Activated T-helper 17 cell treated with anti-CD3 and anti-CD28 coated beads, Interleukin-2, amount 50 U/mL, for 72 hours (primary cell): ENCODE data around the gene PHLDB1. TPM values are rescaled to one million over a fixed set of nuclear protein-coding genes. Genes with fewer than 3 reads are reported as not detected.
"Not testable (repeated sequence)": the region's sequence is repeated elsewhere in the genome, so short reads cannot be mapped to it uniquely, and the experiment has no call there.

Experiments used
- ATAC-seq: fragments of 150-1000 bp; cut with Tn5 transposase; replicated peaks from 2 replicates; pipeline ENCODE4 v1.10.0; 2021; ENCODE audit warnings: mild to moderate bottlenecking, moderate library complexity
- H3K27ac Mint-ChIP-seq: one replicate; pipeline ENCODE4 v1.8.0; 2022; ENCODE audit warnings: mixed read lengths
- H3K27me3 Mint-ChIP-seq: one replicate; pipeline ENCODE4 v1.8.0; 2022; ENCODE audit warnings: mixed read lengths
- H3K36me3 Mint-ChIP-seq: one replicate; pipeline ENCODE4 v1.8.0; 2022; ENCODE audit warnings: low read depth, mild to moderate bottlenecking, mixed read lengths
- H3K4me1 Mint-ChIP-seq: one replicate; pipeline ENCODE4 v1.8.0; 2022; ENCODE audit warnings: mixed read lengths
- H3K4me3 Mint-ChIP-seq: one replicate; pipeline ENCODE4 v1.8.0; 2022; ENCODE audit warnings: mild to moderate bottlenecking, mixed read lengths
- H3K9me3 Mint-ChIP-seq: one replicate; pipeline ENCODE4 v1.8.0; 2022; ENCODE audit warnings: mixed read lengths
- total RNA-seq, 2 donors: library from RNA; stranded (reverse); gene quantifications; one replicate each; pipeline ENCODE4 v1.2.3, GENCODE V29; 2022

The PHLDB1 gene
- total RNA-seq, 2 donors from 2014 or later, result 2.2 to 4.7 TPM

DNA sequence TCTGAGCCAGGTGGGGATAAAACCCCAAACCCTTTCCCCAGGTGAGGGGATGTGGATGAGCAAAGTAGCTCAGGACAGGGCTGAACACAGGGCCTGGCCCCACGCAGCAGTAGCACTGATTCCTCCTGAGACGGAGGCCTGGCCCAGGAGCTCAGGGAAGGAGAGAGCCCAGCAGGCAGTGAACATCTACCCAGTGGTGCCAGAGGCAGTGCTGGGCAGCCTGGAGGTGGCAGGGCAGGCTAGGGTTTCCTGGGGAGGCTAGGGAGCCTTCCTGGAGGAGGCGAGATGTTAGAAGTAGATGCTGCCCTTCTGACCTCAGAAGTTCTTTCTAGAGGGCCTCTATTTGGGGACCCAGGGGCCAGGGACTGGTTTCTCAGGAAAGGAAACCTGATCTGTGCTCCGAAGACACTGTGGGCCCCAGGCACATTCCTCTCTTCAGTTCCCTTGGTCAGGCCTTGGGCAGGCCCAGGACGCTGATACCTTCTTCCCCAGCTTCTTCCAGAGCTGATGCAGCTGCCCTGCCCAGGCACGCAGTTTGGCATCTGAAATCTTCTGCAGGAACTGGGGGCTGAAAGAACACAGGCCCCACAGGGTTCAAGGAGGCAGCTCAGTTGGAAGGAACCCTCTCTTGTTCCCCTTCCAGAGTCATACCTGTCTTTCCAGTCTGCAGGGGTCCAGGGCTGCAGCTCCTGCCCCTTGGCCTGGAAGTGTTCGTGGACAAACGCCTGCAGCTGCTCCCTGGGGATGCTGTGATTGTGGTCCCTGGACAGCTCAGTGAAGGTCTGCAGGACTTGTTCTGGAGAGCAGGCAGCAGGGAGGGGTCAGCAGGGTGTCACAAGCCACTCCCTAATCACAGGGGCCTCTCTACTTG, 55.2 kb downstream of the PHLDB1 start:
- Mint-ChIP-seq H3K36me3 (no peaks in the 10 kb centered on the region), H3K4me3 (no peak overlapping the region), H3K27me3 (no peaks in the 10 kb centered on the region), H3K9me3 (no peaks in the 10 kb centered on the region), H3K4me1 (no peaks in the 10 kb centered on the region), H3K27ac (no peak overlapping the region)
- ATAC-seq, result no peak

DNA sequence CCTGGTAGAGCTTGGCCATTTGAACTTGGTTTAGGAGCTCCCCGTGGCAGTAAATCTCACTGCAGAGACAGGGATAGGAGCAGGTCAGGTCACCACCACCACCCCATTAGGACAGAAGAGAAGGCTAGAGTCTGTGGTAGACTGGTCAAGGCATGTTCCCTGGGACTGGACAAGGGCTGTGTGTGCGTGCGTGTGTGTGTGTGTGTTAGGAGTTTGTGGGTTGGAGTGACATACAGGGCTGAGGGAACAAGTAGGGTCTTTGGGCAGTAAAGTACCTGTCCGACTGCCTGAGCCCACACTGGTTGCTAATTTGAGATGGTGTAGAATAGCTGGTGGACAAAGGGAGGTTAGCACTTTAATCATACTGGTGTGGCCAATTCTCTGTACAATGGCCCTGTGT, 56.0 kb downstream of the PHLDB1 start:
- no peaks in the 10 kb centered on the region for H3K36me3 Mint-ChIP-seq
- no peaks in the 10 kb centered on the region for H3K4me1 Mint-ChIP-seq
- no peaks in the 10 kb centered on the region for H3K9me3 Mint-ChIP-seq
- H3K27me3 Mint-ChIP-seq, result no peaks in the 10 kb centered on the region
- no peak overlapping the region for H3K4me3 Mint-ChIP-seq
- H3K27ac Mint-ChIP-seq, result no peak overlapping the region
- no peak for ATAC-seq

DNA sequence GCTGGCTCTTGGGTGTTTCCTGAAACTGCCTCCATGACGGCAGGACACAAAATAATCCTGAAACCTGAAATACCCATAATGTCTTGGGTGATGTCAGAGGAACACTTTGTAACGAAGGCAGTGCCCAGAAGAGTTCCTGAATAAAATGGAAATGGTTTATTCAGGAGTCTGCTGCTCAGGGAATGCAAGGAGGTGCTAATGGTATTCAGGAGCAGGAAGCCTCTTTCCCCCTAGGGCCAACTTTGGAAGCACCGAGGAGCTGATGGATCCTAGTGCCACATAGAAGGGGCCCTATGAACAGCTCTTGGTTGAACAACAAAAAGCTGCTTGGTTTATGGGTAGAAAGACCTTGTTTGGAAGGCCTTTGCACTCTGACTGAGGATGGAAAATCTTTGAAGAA, 56.5 kb downstream of the PHLDB1 start:
- H3K4me1 Mint-ChIP-seq, result no peaks in the 10 kb centered on the region
- no peaks in the 10 kb centered on the region for H3K27me3 Mint-ChIP-seq
- ATAC-seq, result no peak
- no peak overlapping the region for H3K4me3 Mint-ChIP-seq
- H3K9me3 Mint-ChIP-seq, result no peaks in the 10 kb centered on the region
- H3K36me3 Mint-ChIP-seq, result no peaks in the 10 kb centered on the region
- H3K27ac Mint-ChIP-seq, result no peak overlapping the region

DNA sequence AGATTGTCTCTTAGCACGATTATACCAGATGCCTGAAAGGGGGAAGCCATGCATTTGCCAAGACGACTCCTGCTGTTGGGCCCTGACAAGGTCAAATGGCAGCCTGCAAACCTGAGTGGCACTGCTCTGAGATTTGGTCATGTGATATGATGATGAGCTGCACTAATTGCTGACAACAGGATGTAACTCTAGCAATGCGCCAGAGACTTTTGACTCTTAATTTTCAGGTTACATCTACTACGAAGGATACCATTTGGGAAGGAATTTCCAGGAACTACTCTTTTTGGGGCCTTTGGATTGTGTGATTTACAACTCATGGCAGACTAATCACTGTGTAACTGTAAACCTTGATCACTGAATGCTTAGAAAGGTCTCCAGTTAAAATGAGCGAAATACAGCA, 59.0 kb downstream of the PHLDB1 start:
- Mint-ChIP-seq H3K4me1 (no peaks in the 10 kb centered on the region), H3K9me3 (no peaks in the 10 kb centered on the region), H3K27ac (no peak overlapping the region), H3K36me3 (no peaks in the 10 kb centered on the region), H3K27me3 (no peaks in the 10 kb centered on the region), H3K4me3 (no peak overlapping the region)
- no peak for ATAC-seq

DNA sequence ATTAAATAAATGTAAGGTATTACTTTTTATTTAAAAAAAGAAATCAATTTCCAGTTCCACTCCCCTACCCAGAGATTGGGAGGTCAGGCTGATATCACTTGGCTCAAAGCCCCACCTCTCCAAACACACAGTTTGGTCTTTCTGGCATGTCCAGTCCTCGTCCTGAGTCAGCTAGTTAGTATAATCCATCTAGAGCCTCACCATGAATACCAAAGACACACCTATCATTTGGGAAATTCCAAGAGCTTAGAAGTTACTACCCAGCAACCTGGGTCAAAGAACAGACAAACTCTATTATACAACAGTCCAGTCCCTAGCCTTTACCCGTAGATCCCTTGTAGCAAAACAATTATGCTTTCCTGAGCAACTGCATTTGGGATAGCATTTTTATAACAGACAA, 62.6 kb downstream of the PHLDB1 start:
- H3K27ac Mint-ChIP-seq, result no peak overlapping the region
- H3K36me3 Mint-ChIP-seq, result no peaks in the 10 kb centered on the region
- no peaks in the 10 kb centered on the region for H3K4me1 Mint-ChIP-seq
- no peak overlapping the region for H3K4me3 Mint-ChIP-seq
- no peaks in the 10 kb centered on the region for H3K9me3 Mint-ChIP-seq
- no peak for ATAC-seq
- H3K27me3 Mint-ChIP-seq, result no peaks in the 10 kb centered on the region

DNA sequence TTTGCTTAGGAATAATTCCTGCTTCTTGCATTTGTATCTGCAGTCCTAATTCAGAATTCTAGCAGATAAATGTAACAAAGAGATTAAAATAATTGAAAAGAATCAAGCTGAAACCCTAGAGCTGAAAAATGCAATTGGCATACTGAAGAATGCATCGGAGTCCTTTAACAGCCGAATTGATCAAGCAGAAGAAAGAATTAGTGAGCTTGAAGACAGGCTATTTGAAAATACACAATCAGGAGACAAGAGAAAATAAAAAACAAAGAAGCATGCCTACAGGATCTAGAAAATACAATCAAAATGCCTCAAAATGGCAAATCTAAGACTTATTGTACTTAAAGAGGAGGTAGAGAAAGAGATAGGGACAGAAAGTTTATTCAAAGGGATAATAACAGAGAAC, 63.8 kb downstream of the PHLDB1 start:
- Mint-ChIP-seq H3K36me3 (no peaks in the 10 kb centered on the region), H3K9me3 (no peaks in the 10 kb centered on the region), H3K27me3 (no peaks in the 10 kb centered on the region), H3K27ac (no peak overlapping the region), H3K4me3 (no peak overlapping the region), H3K4me1 (no peaks in the 10 kb centered on the region)
- ATAC-seq, result no peak

DNA sequence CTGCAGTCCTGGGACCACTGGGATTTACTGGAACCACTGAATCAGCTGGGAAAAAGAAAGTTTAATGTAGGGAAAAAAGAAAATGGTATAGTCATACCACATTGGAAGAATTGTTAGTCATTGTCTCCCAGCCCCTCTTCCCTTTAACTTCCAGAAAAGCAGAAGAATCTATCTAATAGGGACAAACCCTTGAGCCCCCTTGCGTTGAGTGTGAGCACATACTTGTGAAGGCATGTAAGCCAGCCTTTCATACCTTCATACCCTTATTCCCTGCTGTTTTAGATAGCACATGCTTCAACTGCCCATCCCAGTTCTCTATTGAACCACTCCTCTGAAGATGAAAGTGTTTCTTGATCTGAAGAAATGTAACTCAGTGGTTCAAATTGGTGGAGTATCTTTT, 65.4 kb downstream of the PHLDB1 start:
- Mint-ChIP-seq H3K27ac (no peak overlapping the region), H3K4me3 (no peak overlapping the region), H3K9me3 (no peaks in the 10 kb centered on the region), H3K36me3 (no peaks in the 10 kb centered on the region), H3K27me3 (no peaks in the 10 kb centered on the region), H3K4me1 (no peaks in the 10 kb centered on the region)
- ATAC-seq, result no peak

DNA sequence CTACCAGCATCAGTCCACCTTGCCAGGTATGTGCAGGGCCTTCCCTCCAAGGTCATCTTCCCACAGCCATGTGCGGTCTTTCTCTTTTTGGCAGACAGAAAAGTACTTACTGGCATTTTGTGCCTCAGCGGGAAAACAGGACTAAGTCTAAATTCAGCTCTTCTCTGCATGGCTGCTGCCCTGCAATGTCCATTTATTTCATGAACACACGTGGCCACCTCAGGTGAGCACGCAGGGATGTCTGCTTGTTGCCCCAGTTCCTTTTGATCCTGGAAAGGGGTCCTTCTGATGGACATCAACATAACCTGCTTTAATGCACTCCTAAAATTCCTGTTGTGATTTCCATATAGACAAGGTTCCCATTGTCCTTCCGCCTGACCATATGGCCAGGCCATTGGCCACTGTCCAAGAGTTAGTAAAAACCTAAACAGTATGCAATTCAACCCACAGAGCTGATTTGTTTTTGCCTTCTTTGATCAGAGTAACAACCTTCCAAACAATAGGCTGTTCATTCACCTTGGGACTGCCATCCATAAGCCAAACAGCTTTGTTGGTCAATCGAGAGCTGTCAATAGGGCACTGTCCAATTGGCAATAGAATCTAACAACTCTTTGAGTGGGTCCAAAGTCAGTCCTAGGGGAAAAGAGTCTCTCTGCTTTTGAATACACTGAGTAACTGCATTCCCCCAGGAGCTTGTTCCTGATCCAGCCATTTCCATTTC, 66.1 kb downstream of the PHLDB1 start:
- no peak for ATAC-seq
- Mint-ChIP-seq H3K9me3 (no peaks in the 10 kb centered on the region), H3K4me1 (no peaks in the 10 kb centered on the region), H3K36me3 (no peaks in the 10 kb centered on the region), H3K27me3 (no peaks in the 10 kb centered on the region), H3K4me3 (no peak overlapping the region), H3K27ac (no peak overlapping the region)

DNA sequence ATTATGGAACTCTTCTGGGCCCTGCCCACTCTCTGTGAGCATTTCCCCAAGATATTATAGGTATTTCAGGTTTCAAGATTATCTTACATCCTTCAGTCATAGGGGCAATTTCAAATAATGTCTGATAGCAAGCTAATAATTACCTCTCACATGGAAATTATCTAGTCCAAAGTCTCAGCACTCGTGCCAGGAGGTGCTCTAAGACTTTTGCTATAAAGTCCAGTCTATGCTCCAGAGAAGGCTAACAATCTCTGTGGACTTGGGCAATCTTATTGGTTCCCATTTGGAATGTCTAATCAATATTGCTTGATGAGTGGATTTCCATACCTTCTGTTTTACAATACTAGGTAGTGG, 66.6 kb downstream of the PHLDB1 start:
- Mint-ChIP-seq H3K36me3 (no peaks in the 10 kb centered on the region), H3K27me3 (no peaks in the 10 kb centered on the region), H3K4me3 (no peak overlapping the region), H3K27ac (no peak overlapping the region), H3K9me3 (no peaks in the 10 kb centered on the region), H3K4me1 (no peaks in the 10 kb centered on the region)
- no peak for ATAC-seq

DNA sequence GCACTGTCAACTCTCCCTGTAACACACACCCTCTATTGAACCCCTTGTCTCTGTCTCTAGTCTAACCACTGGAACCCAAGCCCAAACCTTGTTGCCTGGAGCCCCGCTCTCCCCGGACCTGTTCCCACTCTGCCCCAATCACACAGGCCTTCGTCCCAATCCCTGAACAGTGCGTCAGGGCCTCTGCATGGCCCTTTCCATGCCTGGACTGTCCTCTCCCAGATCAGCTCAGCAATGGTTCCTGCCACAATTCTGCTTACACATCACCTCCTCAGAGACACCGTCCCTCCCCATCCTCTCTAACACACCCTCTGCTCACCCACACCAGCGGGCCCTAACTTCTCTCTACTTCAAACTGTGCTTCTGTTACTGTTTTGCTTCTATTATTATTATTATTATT, 70.6 kb downstream of the PHLDB1 start:
- no peaks in the 10 kb centered on the region for H3K9me3 Mint-ChIP-seq
- ATAC-seq, result no peak
- no peaks in the 10 kb centered on the region for H3K36me3 Mint-ChIP-seq
- no peak overlapping the region for H3K4me3 Mint-ChIP-seq
- no peaks in the 10 kb centered on the region for H3K4me1 Mint-ChIP-seq
- no peaks in the 10 kb centered on the region for H3K27me3 Mint-ChIP-seq
- H3K27ac Mint-ChIP-seq, result no peak overlapping the region

DNA sequence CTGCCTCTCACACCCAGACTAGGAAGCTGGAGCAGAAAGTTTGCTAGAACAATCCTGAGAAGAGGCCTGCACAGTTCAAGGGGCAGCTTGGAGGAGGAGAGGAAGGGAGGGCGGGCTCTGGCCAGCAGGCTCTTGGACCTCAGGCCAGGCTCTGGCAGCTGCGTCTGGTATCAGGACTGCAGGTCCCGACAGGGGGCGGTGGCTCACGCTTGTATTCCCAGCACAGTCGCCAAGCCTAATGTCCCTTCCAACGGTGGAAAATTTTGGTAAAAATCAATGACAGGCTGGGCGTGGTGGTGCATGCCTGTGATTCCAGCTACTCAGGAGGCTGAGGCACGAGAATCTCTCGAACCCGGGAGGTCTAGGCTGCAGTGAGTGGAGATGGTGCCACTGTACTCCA, 71.5 kb downstream of the PHLDB1 start:
- ATAC-seq, H3K9me3 Mint-ChIP-seq, H3K4me3 Mint-ChIP-seq, H3K27me3 Mint-ChIP-seq, H3K36me3 Mint-ChIP-seq, H3K27ac Mint-ChIP-seq, H3K4me1 Mint-ChIP-seq: not testable (repeated sequence)

DNA sequence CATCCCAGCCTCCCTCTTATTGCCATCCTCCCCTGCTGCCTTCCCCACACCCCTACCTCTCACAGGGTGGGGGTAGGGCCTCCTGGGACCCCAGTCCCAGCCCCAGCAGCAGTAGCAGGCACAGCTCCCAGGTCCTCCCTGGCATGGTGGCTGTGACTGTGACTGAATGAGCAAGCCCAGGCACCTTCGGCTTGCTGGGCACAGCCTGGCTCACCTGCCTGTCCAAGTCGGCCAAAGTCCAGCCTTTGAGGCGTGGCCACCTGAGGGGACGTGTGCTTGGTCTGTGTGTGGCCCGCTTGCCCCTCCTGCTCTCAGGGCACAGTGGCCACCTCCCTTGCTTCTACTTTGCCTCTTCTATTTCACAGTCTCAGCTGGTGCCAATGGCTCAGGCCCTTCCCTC, 72.1 kb downstream of the PHLDB1 start, which contains the start of gene TREH:
TREH (minus strand) TSS at position 168 of the 400 bp plus-strand sequence; CDS start at position 145, 23 bp downstream.
- Mint-ChIP-seq H3K9me3 (no peaks in the 10 kb centered on the region), H3K4me1 (no peaks in the 10 kb centered on the region), H3K27ac (no peak within 1 kb of the TSS), H3K4me3 (no peak within 1 kb of the TSS), H3K27me3 (no peaks in the 10 kb centered on the region), H3K36me3 (no peaks in the 10 kb centered on the region)
- no peak for ATAC-seq

DNA sequence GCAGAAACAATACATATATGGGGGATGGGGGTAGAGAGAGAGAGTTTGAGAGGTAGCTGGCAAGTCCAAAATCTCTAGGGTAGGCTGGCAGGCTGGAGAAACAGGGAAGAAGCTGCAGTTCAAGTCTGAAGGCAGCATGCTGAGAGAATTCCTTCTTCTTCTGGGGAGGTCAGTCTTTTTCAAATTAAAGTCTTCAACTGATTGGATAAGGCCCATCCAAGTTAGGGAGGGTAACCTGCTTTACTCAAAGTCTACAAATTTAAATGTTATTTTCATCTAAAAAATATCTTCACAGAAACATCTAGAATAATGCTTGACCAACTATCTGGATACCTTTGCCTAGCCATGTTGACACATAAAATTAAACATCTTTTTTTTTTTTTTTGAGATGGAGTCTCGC, 75.0 kb downstream of the PHLDB1 start:
- ATAC-seq, result no peak
- Mint-ChIP-seq H3K9me3 (no peaks in the 10 kb centered on the region), H3K4me1 (no peaks in the 10 kb centered on the region), H3K27me3 (no peaks in the 10 kb centered on the region), H3K36me3 (no peaks in the 10 kb centered on the region), H3K4me3 (no peak overlapping the region), H3K27ac (no peak overlapping the region)

DNA sequence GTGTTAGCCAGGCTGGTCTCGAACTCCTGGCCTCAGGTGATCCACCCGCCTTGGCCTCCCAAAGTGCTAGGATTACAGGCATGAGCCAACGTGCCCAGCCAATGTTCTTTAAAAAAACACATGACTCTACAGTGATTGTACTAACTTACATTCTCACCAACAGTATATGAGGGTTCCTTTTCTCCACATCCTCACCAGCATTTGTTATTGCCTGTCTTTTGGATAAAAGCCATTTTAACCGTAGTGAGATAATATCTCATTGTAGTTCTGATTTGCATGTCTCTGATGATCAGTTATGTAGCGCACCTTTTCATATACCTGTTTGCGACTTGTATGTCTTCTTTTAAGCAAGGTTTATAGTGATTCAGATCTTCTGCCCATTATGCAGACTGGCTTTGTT, 75.5 kb downstream of the PHLDB1 start:
- H3K36me3 Mint-ChIP-seq, H3K9me3 Mint-ChIP-seq, ATAC-seq, H3K27me3 Mint-ChIP-seq, H3K27ac Mint-ChIP-seq, H3K4me1 Mint-ChIP-seq, H3K4me3 Mint-ChIP-seq: not testable (repeated sequence)

DNA sequence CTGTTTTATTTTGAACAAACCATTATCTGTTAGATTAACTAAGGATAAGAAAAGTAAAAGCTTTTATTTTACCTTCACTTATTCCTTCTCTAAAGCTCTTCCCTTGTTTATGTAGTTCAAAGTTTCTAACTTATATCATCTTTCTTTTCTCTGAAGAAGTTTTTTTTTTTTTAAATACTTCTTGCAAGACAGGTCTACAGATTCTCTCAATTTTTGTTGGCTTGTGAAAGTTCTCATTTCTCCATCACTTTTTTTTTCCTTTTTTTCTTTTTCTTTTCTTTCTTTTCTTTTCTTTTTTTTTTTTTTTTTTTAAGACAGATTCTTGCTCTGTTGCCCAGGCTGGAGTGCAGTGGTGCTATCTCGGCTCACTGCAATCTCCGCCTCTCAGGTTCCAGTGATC, 76.8 kb downstream of the PHLDB1 start:
- Mint-ChIP-seq H3K27ac (no peak overlapping the region), H3K4me3 (no peak overlapping the region), H3K27me3 (no peaks in the 10 kb centered on the region), H3K4me1 (no peaks in the 10 kb centered on the region), H3K36me3 (no peaks in the 10 kb centered on the region), H3K9me3 (no peaks in the 10 kb centered on the region)
- ATAC-seq, result no peak
